T follicular helper cell (primary cell): ENCODE measurements around the gene EGFL7.

Experiments used
- DNase-seq: peaks from one replicate; pipeline ENCODE4 v3.0.0-alpha.2; 2020; ENCODE audit warnings: low read depth

Gene EGFL7

DNA sequence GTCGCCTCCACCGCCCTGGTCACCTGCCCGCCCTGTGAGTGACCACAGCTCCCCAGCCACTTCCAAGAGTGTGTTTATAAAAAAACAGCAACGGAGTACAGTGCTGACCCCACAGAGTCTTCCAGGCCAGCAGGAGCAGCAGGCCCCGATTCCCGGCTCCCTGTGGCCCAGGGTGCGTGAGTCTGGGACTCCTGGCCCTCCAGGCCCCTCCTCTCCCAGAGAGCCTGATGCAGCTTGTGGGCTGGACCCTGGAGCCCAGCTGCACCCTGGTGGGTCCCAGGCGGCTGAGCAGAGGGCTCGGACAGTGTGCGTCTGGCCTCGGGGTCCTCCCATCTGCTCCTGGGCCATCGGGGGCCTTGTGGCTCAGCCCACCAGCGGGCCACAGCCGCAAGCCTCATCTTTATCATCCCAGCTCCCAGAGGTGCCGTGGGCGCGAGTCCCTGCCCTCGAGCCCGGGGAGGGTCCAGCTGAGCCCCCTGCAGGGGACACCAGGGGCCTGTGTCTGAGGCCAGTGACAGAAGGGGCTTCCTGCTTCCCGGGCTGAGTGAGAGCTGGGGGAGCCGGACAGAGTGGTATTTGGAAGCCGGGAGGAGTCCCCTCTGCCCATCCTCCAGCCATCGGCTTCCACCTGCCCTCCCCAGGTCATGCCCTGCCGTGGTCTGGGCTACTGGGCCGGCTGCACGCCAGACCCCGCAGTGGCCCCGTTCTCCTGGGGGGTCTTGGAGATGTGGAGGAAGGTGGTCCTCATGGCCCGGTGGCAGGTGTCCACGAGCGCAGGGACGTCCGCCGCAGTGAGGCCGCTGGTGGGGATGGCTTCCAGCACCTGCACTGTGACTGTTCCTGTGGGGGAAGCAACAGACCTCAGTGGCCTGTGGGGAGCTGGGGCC lies 10.6 kb downstream of the EGFL7 start:
- no peak for DNase-seq

DNA sequence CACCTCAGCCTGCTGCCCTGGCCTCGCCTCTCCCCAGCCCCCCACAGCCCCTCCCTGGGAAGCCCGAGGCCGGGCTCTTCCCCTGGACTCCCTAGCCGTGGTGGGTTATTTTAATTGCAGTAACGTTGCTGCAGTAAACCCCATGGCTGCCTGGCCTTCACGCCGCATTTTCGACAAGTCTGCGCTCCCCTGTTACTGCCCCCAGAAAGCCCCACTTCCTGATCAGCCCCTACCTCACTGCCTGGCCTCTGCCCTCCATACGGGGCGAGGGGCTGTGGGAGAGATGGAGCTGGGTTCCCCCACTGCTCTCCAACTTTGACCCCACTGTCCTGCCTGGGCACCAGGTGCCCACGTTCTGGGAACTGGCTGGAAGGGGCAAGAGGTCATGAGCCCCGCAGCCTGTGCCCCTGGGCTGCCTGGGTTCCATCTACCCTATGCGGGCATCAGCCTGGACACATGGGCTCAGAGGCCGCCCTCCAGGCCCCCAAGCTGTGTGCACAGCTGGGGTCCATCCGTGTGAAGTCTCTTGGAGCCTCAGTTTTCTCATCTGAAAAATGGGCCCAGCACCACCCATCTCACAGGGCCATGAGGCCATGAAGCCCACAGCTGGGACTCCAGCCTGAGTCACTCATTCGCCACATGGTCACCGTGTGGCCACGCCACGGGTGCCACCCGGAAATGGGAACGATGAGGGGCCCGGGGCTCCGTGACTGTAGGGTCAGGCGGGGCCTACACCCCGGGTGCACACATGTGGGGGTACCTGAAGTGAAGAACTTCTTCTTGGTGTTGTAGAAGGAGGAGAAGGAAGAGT lies 11.5 kb downstream of the EGFL7 start:
- no peak for DNase-seq

DNA sequence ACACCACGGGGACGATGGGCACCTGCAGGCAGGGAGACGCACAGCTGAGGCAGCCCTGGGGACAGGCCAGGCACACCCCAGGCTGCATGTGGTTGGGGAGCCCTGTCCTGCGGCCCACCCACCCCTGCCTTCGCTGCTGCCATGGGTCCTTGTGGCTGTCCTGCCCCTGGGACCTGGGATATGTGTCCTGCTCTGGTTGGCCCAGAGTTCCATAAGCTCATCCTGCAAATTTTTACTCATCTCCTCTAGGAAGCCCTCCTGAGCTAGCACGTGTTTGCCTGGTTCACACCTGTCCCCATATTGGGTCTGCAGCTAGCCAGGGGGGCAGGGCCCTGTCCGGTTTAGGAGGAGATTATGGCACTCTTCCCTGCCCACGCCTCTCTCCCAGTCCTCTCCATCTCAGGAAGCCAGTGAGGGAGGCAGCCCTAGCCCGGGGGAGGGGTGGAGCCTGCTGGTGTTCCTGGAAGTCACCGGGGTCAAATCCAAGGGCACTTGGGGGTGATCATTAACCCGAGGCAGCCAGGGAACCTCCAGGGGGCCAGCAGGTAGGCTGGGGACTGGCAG lies 12.2 kb downstream of the EGFL7 start:
- DNase-seq = no peak

DNA sequence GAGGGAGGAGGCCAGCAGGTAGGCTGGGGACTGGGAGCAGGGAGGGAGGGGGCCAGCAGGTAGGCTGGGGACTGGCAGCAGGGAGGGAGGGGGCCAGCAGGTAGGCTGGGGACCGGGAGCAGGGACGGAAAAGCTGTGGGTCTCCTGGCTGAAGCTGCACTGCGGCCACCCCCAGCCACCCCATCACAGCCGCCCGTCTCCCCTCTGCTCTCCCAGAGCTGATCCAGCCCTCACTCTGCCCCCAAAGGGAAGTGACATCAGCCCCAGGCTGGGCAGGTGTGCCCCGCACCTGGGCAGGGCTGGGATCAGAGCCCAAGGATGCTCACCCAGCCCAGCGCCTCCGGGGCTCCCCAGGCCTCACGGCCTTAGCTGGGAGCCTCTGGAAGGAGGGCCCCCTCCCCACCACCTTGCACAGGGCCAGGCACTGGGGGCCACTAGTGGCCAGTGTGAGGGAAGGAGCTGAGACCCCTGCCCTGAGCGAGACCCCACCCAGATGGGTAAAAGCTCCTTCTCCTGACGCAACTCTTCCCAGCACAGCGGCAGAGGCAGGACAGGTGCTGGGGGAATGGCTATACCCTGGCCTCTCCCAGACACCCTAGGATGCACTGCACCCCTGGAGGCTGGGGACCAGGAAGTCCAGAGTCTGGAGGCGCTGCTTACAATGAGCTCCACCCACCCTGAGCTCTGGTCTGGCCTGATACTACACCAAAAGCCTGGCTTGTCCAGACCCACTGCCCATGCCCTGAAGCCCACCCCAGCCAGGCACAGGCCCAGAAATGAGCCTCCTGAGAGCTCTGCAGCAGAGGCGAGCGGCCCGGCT lies 13.0 kb downstream of the EGFL7 start:
- DNase-seq = no peak

DNA sequence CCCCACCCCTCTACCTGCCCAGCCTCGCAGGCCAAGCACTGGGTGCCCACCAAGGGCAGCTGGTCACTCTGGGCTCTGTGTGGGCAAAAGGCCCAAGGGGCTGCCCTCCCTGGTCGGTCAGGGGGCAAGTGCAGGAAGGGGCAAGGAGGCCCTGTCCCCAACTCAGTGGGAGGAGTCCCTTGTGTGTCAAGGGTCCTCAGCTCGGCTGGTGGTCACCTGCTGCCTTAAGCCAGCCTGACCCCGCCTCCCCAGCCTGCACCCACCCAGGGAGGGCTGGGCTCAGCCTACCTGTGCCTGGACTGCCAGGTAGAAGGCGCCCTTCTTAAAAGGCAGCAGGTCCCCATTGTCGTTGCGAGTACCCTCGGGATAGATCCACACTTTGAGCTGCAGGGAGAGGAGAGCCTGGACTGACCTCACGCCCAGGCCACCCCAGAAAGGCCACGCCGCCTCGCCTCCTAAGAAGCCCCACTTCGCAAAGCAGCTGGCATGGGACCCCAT lies 13.6 kb downstream of the EGFL7 start:
- no peak for DNase-seq

DNA sequence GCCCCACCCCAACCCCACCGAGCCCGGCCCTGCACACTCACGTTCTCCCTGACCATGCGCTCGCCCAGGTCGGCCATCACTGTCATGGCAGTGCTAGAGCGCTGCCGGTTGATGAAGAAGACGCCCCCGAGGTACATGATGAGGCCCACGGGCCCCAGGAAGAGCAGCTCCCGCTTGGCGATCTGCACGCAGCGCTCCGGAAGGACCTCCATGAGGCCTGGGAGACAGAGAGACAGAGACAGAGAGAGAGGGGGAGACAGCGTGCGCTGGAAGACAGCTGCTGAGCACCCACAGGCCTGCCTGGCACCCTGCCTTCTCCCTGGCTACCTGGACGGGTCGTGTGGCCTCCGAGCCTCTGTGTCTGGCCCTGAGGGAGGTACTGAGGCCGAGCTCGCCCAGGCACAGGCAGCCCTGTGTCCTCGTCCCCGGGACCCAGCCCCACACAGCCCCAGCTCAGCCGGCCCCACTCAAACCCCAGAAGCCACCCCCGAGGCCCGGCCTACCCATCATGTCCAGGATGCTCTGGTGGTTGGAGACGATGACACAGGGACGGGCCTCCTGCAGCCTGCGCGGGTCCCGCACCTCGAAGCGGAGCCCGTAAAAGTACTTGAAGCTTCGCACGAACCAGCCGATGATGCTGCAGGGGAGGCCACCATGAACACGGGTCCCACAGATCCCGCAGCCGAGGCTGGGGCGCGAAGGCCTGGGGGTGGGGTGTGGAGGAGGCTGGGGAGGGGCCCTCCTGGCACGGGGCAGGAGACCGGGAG lies 14.4 kb downstream of the EGFL7 start:
- DNase-seq = no peak

DNA sequence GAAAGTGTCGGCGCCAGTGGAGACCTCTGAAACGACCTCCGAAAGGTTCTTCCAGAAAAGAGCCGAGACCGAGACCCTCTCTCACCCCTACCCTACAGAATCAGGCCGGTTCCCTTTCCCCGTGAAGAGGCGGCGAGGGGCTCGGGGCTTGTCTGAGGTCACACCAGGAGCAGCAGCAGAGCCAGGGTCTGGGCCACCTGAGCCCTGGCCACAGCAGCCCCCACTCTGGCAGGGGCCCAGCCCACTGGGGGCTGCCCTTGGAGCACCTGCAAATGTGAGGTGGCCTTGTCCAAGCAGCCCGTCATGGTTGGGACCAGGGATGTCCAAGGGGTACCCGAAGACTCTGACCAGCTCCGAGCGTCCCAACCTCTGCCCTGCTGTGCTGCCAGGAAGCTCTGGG lies 15.3 kb downstream of the EGFL7 start:
- DNase-seq = no peak

DNA sequence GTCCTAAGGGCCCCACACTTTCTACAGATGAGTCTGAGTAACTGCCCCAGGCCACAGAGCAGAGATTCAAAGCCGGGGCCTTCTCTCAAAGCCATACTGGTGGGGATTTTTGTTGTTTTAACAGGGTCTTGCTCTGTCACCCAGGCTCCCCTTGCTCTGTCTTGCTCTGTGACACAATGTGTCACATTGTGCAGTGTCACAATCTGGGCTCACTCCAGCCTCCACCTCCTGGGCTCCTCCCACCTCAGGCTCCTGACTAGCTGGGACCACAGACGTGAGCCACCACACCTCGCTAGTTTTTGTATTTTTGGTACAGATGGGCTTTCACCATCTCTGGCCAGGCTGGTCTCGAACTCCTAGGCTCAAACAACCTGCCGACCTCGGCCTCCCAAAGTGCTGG lies 15.9 kb downstream of the EGFL7 start:
- DNase-seq = no peak

DNA sequence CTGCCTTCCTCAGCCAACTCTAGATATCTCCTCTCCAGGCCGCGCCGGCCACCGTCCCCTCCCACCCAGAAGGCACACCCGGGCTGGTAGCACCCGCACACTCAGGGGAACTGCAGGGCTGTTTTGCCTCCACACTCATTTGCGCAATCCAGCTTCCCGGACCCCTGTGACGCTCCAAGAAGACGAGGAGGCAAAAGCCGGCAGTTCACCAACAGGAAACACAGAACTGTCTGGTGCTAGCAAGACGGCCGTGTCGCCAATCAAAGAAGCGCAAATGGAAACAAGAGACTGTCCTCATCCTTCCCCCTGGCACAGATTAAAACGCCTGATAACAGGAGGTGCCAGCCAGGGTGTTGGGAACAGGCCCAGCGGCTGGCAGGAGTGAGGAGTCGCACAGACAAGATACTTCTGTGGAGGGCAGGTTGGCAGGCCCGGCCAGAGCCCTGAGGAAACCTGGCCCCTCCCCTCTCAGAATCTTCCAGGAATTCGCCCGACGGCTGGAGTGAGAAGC lies 16.8 kb downstream of the EGFL7 start:
- no peak for DNase-seq

DNA sequence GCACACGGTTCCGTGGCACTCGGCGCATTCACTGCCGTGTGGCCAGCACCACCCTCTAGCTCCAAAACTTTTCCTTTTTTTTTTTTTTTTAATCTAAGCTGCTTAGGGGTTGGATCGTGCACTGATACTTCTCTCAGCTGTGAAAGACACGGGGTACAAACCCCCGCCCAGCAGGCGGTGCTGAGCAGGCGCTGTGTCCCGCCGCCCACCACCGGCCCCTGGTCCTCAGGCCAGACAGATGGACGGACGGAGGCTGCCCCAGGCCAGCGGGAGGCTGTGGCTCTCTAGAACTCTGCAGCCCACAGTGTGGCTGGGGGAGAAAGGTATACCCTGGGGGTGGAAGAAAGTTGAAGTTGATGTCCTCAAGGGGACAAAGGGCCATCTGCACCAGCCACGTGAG lies 18.3 kb downstream of the EGFL7 start:
- no peak for DNase-seq

DNA sequence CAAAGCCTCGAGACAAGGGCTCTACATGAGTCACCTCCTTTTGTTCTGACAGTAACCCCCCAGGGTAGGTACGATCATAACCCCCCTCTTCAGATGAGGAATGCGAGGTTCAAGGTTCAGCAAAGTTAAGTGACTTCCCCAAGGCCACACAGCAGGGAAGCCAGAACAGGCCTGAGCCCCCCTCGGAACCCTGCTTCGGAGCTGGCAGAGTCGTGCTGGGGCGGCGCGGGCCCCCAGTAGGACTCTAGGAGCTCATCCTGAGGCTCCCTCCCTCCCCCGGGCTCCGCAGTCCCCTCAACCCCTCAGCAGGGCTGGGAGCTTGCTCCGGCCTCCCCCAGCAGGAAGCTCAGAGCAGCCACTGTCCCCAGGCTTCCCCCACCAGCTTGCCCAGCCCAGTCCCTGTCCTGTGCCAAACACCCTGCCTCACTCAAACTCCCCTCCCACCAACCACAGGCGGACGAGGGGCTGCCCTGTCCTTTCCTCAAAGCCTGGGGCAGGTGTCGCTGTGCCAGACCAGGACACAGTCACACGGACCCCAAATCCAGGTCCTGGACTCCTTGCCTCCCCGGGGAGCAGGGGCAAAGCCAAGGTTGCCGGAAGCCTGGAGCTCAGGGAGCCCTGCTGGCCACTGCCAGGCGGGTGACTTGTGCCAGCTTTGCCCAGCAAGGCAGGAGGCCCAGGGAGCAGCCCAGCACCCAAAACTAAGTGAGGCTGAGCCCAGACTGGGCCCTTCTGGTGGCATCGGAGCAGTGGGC lies 19.4 kb downstream of the EGFL7 start:
- DNase-seq = no peak

DNA sequence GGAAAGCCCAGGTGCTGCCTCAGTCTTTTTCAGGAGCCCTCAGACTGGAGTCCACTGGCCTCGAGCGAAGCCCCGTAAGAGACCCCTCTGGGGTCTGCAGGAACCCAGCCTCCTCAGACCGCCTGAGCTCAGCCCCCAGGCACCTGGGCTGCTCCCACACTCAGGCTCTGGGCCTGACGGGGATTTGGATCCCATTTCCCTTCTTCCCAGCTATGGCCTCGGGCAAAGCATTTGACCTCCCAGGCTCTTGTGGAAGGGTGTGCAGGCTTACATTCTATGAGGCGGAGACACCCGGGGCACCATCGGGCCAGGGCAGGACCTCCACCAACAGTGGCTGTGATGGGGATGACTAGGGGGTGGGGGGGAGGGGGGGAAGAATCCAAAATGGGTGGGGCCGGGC lies 20.0 kb downstream of the EGFL7 start:
- no peak for DNase-seq

DNA sequence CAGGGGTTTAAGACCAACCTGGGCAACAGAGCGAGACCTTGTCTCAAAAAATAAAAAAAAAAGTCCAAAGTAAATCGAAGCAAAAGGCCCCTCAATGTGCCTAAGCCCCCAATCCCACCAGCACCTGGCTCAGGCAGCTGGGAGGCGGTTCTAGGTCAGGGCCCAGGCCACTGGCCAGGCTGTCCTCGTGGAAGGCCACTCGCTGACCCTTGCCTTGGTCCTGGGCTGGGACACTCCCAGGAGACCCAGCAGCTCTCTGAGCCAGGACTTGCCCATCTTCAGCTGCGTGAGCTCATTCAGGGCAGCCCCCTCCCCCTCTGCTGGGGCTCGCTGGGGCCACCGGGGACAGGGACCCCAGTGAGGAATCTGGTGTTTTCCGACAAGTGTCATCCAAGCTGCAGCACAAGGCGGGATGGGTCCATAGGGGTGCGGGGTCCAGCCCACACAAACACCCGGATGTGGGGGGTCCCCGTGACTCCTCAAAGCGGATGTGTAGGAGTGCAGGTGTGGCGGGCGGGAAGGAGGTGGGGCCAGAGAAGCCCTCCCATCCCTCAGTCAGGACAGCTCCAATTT lies 20.5 kb downstream of the EGFL7 start:
- no peak for DNase-seq

DNA sequence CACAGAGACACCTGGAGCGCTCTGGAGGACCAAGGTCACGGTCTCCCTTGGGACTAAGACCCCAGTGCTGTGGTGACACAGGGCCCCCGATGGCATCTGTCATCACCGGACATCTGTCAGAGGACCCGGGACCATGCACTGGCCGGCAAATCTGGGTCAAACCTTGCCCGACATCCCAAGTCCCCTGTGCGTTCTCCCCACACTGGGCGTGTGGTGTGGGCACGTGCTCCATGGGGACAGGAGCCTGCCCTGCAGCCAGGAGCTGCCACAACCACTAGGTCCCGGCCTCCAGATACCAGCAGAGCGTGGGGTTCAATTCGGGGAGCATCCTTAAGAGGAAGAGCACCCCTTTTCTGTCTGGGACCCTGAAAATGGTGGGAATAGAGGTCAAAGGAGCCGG lies 21.0 kb downstream of the EGFL7 start:
- no peak for DNase-seq

DNA sequence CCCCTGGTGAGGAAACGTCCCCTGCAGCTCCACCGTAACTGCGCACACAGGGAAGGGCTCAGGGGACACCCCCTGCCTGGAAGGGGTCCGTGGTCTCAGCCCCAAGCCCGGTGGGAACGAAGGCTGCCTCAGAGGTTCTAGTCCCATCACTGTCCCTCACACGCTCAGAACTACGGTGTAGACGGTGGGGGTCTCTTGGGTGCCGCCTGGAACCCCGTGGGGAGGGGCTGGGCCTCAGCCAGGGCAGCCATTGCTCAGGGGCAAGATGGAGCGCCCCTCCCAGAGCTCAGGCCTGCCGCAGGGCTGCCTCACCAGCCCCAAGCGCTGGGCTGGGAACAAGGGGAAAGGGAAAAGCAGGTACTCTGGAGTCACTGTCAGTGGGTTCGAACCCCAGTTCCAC lies 21.6 kb downstream of the EGFL7 start:
- DNase-seq = no peak

DNA sequence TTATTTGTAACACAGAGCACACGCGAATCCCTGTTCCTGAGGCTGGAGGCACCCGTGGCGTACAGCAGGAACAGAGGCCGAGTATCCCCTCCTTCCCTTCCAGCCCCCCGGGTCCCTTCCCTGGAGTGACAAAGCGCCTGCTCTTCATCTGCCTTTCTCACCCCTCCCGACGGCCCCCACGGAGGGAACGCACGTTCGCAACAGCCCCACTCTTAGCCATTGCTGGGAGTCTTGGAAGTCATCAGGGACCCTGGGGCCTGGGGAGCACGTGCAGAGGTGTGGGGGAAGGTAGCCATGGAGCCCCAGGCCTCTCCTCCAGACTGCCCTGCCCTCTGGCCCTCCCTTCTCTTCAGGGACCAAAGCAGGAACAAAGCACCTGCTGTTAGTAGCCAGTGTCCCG lies 22.1 kb downstream of the EGFL7 start:
- no peak for DNase-seq

DNA sequence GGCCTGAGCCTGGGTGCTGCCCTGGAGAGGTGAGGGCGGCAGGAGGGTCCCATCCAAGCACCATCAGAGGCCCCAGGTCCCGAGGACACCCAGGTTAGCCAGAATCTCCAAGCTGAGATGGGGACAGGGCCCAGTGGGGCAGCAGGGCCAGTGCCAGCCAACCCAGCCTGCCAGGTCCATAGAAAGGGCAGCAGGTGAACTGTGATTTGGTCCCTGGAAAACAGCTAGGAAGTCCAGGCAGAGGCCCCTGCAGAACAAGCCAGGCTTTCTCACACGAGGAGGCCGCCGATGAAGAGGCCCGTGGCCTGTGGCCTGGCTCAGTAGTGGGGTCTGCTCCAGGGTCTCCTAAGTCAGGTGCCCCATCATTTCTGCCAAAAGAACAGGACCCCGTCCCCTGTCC lies 22.5 kb downstream of the EGFL7 start:
- DNase-seq = no peak

DNA sequence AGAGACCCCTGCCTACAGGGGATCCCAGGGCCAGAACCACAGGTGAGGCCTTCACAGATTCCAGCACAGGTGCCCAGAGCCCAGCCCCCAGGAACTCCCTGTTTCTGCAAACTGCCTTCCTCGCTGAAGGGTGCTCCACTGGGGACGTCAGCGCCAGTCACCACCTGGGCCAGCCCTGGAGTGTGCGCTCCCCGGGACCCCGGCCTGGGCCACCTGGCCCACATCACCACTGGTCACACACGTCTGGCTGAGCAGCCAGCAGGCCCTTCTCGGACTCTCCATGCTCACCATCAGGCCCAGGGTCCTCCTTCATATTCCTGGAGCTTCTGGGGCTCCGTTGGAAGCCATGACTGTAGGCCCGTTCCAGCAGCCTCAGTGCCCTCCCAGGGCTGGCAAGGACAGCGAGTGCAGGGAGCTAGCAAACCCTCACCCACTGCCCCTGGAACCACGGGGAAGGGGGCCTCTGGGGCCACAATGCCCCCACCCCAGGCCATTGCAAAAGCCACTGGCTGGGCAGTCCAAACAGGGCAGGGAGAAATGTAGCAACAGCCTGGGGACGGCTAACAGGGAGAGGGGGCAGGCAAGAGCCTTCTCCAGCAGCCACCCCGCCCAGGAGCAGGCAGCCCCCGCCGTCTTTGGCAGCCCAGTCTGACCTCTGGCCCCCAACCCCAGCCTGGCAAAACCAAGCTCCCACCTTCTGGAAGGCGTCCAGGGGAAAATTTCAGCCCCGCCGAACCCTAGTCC lies 23.2 kb downstream of the EGFL7 start:
- DNase-seq = no peak

DNA sequence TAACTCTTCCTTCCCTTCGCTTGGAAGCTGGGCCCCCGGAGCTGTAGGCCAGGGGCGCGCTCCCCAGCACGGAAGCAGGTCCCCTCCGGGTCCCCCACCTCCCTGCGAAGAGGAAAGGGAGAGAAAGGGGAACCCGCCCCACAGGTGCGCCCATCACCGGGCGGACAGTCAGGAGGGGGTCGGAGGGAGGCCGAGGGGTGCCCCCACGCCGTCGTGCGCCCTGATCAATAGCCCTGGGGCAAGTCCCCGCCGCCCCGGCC lies 23.7 kb downstream of the EGFL7 start:
- DNase-seq = no peak
